ENCODE measurements around the gene STPG1.

- TF ChIP-seq EZH2 (IDR thresholded peaks at IDR 0.05; ENCODE audit: borderline replicate concordance, low read depth, low read length, severe bottlenecking) (no peak), POLR2A (IDR thresholded peaks at IDR 0.05; ENCODE audit: low read depth, low read length) (no peak)
- TF ChIP-seq, protein P1, sequence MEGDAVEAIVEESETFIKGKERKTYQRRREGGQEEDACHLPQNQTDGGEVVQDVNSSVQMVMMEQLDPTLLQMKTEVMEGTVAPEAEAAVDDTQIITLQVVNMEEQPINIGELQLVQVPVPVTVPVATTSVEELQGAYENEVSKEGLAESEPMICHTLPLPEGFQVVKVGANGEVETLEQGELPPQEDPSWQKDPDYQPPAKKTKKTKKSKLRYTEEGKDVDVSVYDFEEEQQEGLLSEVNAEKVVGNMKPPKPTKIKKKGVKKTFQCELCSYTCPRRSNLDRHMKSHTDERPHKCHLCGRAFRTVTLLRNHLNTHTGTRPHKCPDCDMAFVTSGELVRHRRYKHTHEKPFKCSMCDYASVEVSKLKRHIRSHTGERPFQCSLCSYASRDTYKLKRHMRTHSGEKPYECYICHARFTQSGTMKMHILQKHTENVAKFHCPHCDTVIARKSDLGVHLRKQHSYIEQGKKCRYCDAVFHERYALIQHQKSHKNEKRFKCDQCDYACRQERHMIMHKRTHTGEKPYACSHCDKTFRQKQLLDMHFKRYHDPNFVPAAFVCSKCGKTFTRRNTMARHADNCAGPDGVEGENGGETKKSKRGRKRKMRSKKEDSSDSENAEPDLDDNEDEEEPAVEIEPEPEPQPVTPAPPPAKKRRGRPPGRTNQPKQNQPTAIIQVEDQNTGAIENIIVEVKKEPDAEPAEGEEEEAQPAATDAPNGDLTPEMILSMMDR (IDR thresholded peaks at IDR 0.05; ENCODE audit: extremely low read depth in 1 of 2, insufficient read depth in 1 of 2, low read depth in 1 of 2, low read length in 2 of 2), result no peak
- TF ChIP-seq, protein P2, sequence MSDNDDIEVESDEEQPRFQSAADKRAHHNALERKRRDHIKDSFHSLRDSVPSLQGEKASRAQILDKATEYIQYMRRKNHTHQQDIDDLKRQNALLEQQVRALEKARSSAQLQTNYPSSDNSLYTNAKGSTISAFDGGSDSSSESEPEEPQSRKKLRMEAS (IDR thresholded peaks at IDR 0.05; ENCODE audit: insufficient read depth, insufficient read length), result no peak
Observed at GRCh38 chr1:24452922-24453485, 39.4 kb upstream of the STPG1 start.

All from endothelial cell of umbilical vein (primary cell).